ENCODE data around the gene LMAN1L. TPM values are rescaled to one million over a fixed set of nuclear protein-coding genes. Genes with fewer than 3 reads are reported as not detected.

Gene LMAN1L
- polyA plus RNA-seq, 3 donors = 0.08 TPM; not detected in 2

GRCh38 chr15:74802862-74803447 is 9.7 kb upstream of the LMAN1L start:
- TF ChIP-seq, protein P1, sequence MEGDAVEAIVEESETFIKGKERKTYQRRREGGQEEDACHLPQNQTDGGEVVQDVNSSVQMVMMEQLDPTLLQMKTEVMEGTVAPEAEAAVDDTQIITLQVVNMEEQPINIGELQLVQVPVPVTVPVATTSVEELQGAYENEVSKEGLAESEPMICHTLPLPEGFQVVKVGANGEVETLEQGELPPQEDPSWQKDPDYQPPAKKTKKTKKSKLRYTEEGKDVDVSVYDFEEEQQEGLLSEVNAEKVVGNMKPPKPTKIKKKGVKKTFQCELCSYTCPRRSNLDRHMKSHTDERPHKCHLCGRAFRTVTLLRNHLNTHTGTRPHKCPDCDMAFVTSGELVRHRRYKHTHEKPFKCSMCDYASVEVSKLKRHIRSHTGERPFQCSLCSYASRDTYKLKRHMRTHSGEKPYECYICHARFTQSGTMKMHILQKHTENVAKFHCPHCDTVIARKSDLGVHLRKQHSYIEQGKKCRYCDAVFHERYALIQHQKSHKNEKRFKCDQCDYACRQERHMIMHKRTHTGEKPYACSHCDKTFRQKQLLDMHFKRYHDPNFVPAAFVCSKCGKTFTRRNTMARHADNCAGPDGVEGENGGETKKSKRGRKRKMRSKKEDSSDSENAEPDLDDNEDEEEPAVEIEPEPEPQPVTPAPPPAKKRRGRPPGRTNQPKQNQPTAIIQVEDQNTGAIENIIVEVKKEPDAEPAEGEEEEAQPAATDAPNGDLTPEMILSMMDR (IDR thresholded peaks at IDR 0.05) = no peak
- H3K4me1 ChIP-seq (ENCODE audit: control insufficient read depth in 1 of 2, insufficient read depth in 2 of 2, low read length in 2 of 2) = peaks cover 30 to 32% of the 10 kb centered on the region in 2 donors
- peak overlapping the region in 3 of 7 donors; percentile 1 to 57 (median 16) for H3K27ac Mint-ChIP-seq
- no peaks in the 10 kb centered on the region for H3K27me3 ChIP-seq (ENCODE audit: control insufficient read depth in 2 of 2, insufficient read depth in 2 of 2, low read length in 2 of 2)
- no peaks in the 10 kb centered on the region for H3K9me3 Mint-ChIP-seq
- H3K36me3 ChIP-seq (replicated peaks in 1 of 2; ENCODE audit: control insufficient read depth in 1 of 2, insufficient read depth in 2 of 2, low read length in 2 of 2) = peaks cover 62 to 65% of the 10 kb centered on the region in 2 donors
- H2AFZ ChIP-seq (ENCODE audit: insufficient read depth, low read depth, low read length, poor library complexity, severe bottlenecking) = no peak overlapping the region
- peaks cover 59 to 70% of the 10 kb centered on the region in 2 donors for H3K36me3 Mint-ChIP-seq
- peaks cover 73% of the 10 kb centered on the region for H4K20me1 ChIP-seq (ENCODE audit: insufficient read depth, low read length)
- no peak overlapping the region for H3K9ac ChIP-seq (ENCODE audit: insufficient read depth, low read length, poor library complexity, severe bottlenecking)
- H3K27ac ChIP-seq (ENCODE audit: low read depth in 1 of 2, low read length in 2 of 2) = no peak overlapping the region
- DNase-seq = no peak
- no peak overlapping the region for H3K4me3 ChIP-seq (replicated peaks in 1 of 3; ENCODE audit: low read depth in 2 of 3, low read length in 3 of 3)
- peaks cover 31% of the 10 kb centered on the region for H3K4me1 Mint-ChIP-seq
- 86% methylated on average over 12 of the region's 31 CpGs for WGBS (ENCODE audit: insufficient coverage)
- H3K9me3 ChIP-seq (replicated peaks in 1 of 2; ENCODE audit: control insufficient read depth in 1 of 2, insufficient read depth in 1 of 2, low read length in 2 of 2) = no peaks in the 10 kb centered on the region
- intact Hi-C loops (cut with micrococcal nuclease) = loop anchor here (10.0 kb wide), 1 partner anchor 168 kb away; no protein-coding TSS in a partner anchor
- no peak overlapping the region for H3K4me3 Mint-ChIP-seq
- peaks cover 0 to 3% (median 1%) of the 10 kb centered on the region in 3 donors for H3K27me3 Mint-ChIP-seq (ENCODE audit: low read depth in 3 of 3)
- no peak overlapping the region for H3K4me2 ChIP-seq (replicated peaks; ENCODE audit: extremely low read depth, low read length, poor library complexity, severe bottlenecking)
- H3K79me2 ChIP-seq (ENCODE audit: insufficient read depth, low read length) = peaks cover 36% of the 10 kb centered on the region

- H3K79me2 ChIP-seq (ENCODE audit: insufficient read depth, low read length) = peaks cover 17% of the 10 kb centered on the region
- H3K27me3 ChIP-seq (ENCODE audit: control insufficient read depth in 2 of 2, insufficient read depth in 2 of 2, low read length in 2 of 2) = no peaks in the 10 kb centered on the region
- Mint-ChIP-seq H3K27ac (peak overlapping the region in 5 of 7 donors; percentile 25 to 65 (median 36)), H3K27me3 (ENCODE audit: low read depth in 3 of 3) (peaks cover 1 to 3% (median 1%) of the 10 kb centered on the region in 3 donors), H3K9me3 (no peaks in the 10 kb centered on the region), H3K4me3 (no peak overlapping the region), H3K36me3 (peaks cover 42 to 50% of the 10 kb centered on the region in 2 donors), H3K4me1 (peaks cover 14% of the 10 kb centered on the region)
- peaks cover 53% of the 10 kb centered on the region for H4K20me1 ChIP-seq (ENCODE audit: insufficient read depth, low read length)
- no peak for DNase-seq
- no peaks in the 10 kb centered on the region for H3K9me3 ChIP-seq (replicated peaks in 1 of 2; ENCODE audit: control insufficient read depth in 1 of 2, insufficient read depth in 1 of 2, low read length in 2 of 2)
- no peak overlapping the region for H3K4me2 ChIP-seq (replicated peaks; ENCODE audit: extremely low read depth, low read length, poor library complexity, severe bottlenecking)
- TF ChIP-seq, protein P1 (IDR thresholded peaks at IDR 0.05) = no peak
- no peak overlapping the region for H2AFZ ChIP-seq (ENCODE audit: insufficient read depth, low read depth, low read length, poor library complexity, severe bottlenecking)
- H3K27ac ChIP-seq (ENCODE audit: low read depth in 1 of 2, low read length in 2 of 2) = no peak overlapping the region
- WGBS (ENCODE audit: insufficient coverage) = 91% methylated on average over 5 of the region's 6 CpGs
- no peak overlapping the region for H3K9ac ChIP-seq (ENCODE audit: insufficient read depth, low read length, poor library complexity, severe bottlenecking)
- intact Hi-C loops (cut with micrococcal nuclease) = loop anchor here (10.0 kb wide), 1 partner anchor 170 kb away; no protein-coding TSS in a partner anchor
- peaks cover 11 to 12% of the 10 kb centered on the region in 2 donors for H3K4me1 ChIP-seq (ENCODE audit: control insufficient read depth in 1 of 2, insufficient read depth in 2 of 2, low read length in 2 of 2)
- no peak overlapping the region for H3K4me3 ChIP-seq (replicated peaks in 1 of 3; ENCODE audit: low read depth in 2 of 3, low read length in 3 of 3)
- H3K36me3 ChIP-seq (replicated peaks in 1 of 2; ENCODE audit: control insufficient read depth in 1 of 2, insufficient read depth in 2 of 2, low read length in 2 of 2) = peaks cover 42 to 46% of the 10 kb centered on the region in 2 donors
Observed at GRCh38 chr15:74804935-74805334, 7.7 kb upstream of the LMAN1L start.

Measured in CD14-positive monocyte (primary cell).